CD14-positive monocyte (primary cell): ENCODE measurements around the gene SCAI. TPM values are rescaled to one million over a fixed set of nuclear protein-coding genes. Genes with fewer than 3 reads are reported as not detected.

Experiments used
- DNase-seq, 3 donors: peaks; one replicate each; pipeline ENCODE4 v3.0.0-alpha.2; 2011 to 2022
- H2AFZ ChIP-seq: 2 replicates; pipeline ENCODE4 v1.6.0; 2012; ENCODE audit warnings: mild to moderate bottlenecking, low read depth, low read length, inconsistent platforms; ENCODE audit not compliant: insufficient read depth, poor library complexity, severe bottlenecking
- H3K27ac ChIP-seq, 2 donors: 1 replicate in 1 of 2; 2 replicates in 1 of 2; pipeline ENCODE4 v1.5.1; 2012 to 2013; ENCODE audit warnings: low read length in 2 of 2, control low read depth in 1 of 2, inconsistent platforms in 1 of 2, low read depth in 1 of 2, mild to moderate bottlenecking in 1 of 2
- H3K27me3 ChIP-seq, 2 donors: one replicate each; pipeline versions ENCODE4 v1.6.0 to v1.6.1; 2011 to 2013; ENCODE audit warnings: low read length in 2 of 2; ENCODE audit not compliant: control insufficient read depth in 2 of 2, insufficient read depth in 2 of 2
- H3K36me3 ChIP-seq, 2 donors: replicated peaks in 1 of 2; 1 replicate in 1 of 2; 2 replicates in 1 of 2; pipeline versions ENCODE4 v1.5.1 to v1.6.1; 2012 to 2013; ENCODE audit warnings: low read length in 2 of 2, control low read depth in 1 of 2, inconsistent platforms in 1 of 2, mild to moderate bottlenecking in 1 of 2; ENCODE audit not compliant: insufficient read depth in 2 of 2, control insufficient read depth in 1 of 2
- H3K4me1 ChIP-seq, 2 donors: 1 replicate in 1 of 2; 2 replicates in 1 of 2; pipeline versions ENCODE4 v1.5.1 to v1.6.1; 2012 to 2013; ENCODE audit warnings: low read length in 2 of 2, control low read depth in 1 of 2, inconsistent platforms in 1 of 2, mild to moderate bottlenecking in 1 of 2, moderate library complexity in 1 of 2; ENCODE audit not compliant: insufficient read depth in 2 of 2, control insufficient read depth in 1 of 2
- H3K4me2 ChIP-seq: replicated peaks from 2 replicates; pipeline ENCODE3; 2012; ENCODE audit warnings: low read length, moderate library complexity, mild to moderate bottlenecking; ENCODE audit not compliant: poor library complexity, severe bottlenecking; ENCODE audit errors: extremely low read depth
- H3K4me3 ChIP-seq, 3 experiments: fragments of 200-600 bp in 1 of 3; sonication (generic) in 1 of 3; replicated peaks in 1 of 3; 1 replicate in 2 of 3; 2 replicates in 1 of 3; pipeline ENCODE4 v1.5.1; 2011 to 2013; ENCODE audit warnings: low read length in 3 of 3, mild to moderate bottlenecking in 3 of 3, control low read depth in 2 of 3, low read depth in 2 of 3, inconsistent platforms in 1 of 3, moderate library complexity in 1 of 3
- H3K79me2 ChIP-seq: 2 replicates; pipeline ENCODE4 v1.6.0; 2012; ENCODE audit warnings: mild to moderate bottlenecking, control low read depth, inconsistent platforms, low read length, moderate library complexity; ENCODE audit not compliant: insufficient read depth
- H3K9ac ChIP-seq: 2 replicates; pipeline ENCODE4 v1.6.0; 2017; ENCODE audit warnings: low read length, mild to moderate bottlenecking; ENCODE audit not compliant: insufficient read depth, poor library complexity, severe bottlenecking
- H3K9me3 ChIP-seq, 2 donors: replicated peaks in 1 of 2; 1 replicate in 1 of 2; 2 replicates in 1 of 2; pipeline versions ENCODE4 v1.5.1 to v1.6.1; 2012 to 2013; ENCODE audit warnings: low read length in 2 of 2, control low read depth in 1 of 2; ENCODE audit not compliant: control insufficient read depth in 1 of 2, insufficient read depth in 1 of 2
- H4K20me1 ChIP-seq: 2 replicates; pipeline ENCODE4 v1.6.0; 2012; ENCODE audit warnings: mild to moderate bottlenecking, low read length, control low read depth, moderate library complexity; ENCODE audit not compliant: insufficient read depth
- H3K27ac Mint-ChIP-seq, 7 donors: one replicate each; pipeline ENCODE4 v1.8.0; 2020; ENCODE audit warnings: mild to moderate bottlenecking in 7 of 7, mixed read lengths in 7 of 7, moderate library complexity in 6 of 7, inconsistent platforms in 2 of 7
- H3K27me3 Mint-ChIP-seq, 3 donors: one replicate each; pipeline ENCODE4 v1.8.0; 2021 to 2022; ENCODE audit warnings: low read depth in 3 of 3, mild to moderate bottlenecking in 3 of 3, mixed read lengths in 3 of 3, moderate library complexity in 3 of 3, inconsistent platforms in 1 of 3
- H3K36me3 Mint-ChIP-seq, 2 donors: one replicate each; pipeline ENCODE4 v1.8.0; 2020; ENCODE audit warnings: mixed read lengths in 2 of 2, inconsistent platforms in 1 of 2, mild to moderate bottlenecking in 1 of 2
- H3K4me1 Mint-ChIP-seq: one replicate; pipeline ENCODE4 v1.8.0; 2020; ENCODE audit warnings: mild to moderate bottlenecking, mixed read lengths
- H3K4me3 Mint-ChIP-seq, 2 donors: one replicate each; pipeline ENCODE4 v1.8.0; 2020; ENCODE audit warnings: mild to moderate bottlenecking in 2 of 2, mixed read lengths in 2 of 2, moderate library complexity in 1 of 2
- H3K9me3 Mint-ChIP-seq, 7 donors: one replicate each; pipeline ENCODE4 v1.8.0; 2020 to 2022; ENCODE audit warnings: mixed read lengths in 7 of 7, mild to moderate bottlenecking in 6 of 7, moderate library complexity in 6 of 7, inconsistent platforms in 2 of 7
- WGBS: methylation state at CpG from one replicate; pipeline ENCODE4 v1.1.5; 2013; ENCODE audit warnings: missing lambda C conversion rate; ENCODE audit not compliant: insufficient coverage; 5-methylcytosine and 5-hydroxymethylcytosine counted together
- intact Hi-C, 2 donors: fragments of 100-400 bp; cut with micrococcal nuclease; formaldehyde crosslinking; loops; one replicate each; pipeline versions ENCODE4 v1.15.0 to v1.15.1; 2023
- polyA plus RNA-seq, 3 donors: library from polyadenylated mRNA; depleted of rRNA in 1 of 3; unstranded in 2 of 3; stranded (reverse) in 1 of 3; fragments of 300-500 nt in 2 of 3; fragments of >200 nt in 1 of 3; fragmentation: Illumina TruSeq in 2 of 3; gene quantifications; 1 replicate in 2 of 3; 2 replicates in 1 of 3; pipeline ENCODE4 v1.2.3, GENCODE V29; 2012 to 2021
- TF ChIP-seq, protein P1 (sequence below): fragments of 200-600 bp; IDR thresholded peaks from one replicate; pipeline ENCODE4 v1.8.0; 2022; ENCODE audit warnings: antibody characterized with exemption, mild to moderate bottlenecking

SCAI gene
- polyA plus RNA-seq, 3 donors, result 0.76 to 1.4 (median 0.84) TPM

DNA sequence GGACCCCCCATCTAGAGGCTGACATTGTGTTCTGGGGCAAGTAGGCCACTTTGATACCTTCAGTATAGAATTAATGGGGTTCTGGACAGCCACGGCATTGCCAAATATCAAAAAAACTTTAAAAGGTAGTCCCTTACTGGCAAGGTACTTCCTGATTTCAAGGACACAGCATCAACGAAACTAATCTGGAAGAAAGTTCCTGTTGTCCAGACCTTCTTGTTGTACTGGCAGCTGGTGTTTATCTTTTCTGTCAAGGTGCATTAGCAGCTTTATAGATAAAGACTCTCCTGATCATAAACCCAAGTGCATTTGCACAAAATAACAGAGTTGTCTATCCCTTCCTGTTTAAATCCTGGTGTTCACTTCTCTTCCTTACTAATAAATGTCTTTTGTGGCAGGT is 178.7 kb downstream of the SCAI start:
- peak in 2 of 3 donors; percentile 21 to 54 for DNase-seq
- intact Hi-C loops, result no loop called here

DNA sequence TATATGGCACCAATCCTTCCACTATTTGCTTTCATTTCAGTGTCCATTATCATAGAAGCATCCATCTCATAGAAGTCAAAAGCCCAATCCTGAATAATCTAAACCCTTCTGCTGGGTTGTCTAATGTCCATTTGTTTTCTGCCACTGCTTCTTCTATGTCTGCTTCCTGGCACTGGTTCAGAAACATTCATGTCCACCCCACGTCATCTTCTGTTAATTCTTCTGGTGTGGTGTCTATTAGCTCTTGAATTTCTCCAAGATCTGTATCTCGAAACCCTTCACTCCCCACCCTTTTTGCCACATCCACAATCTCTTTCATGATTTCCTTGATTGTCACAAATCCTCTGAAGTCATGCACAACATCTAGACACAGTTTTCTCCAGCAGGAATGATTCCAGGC is 179.3 kb downstream of the SCAI start:
- Mint-ChIP-seq H3K4me1 (peaks cover 54% of the 10 kb centered on the region), H3K27me3 (no peaks in the 10 kb centered on the region), H3K9me3 (no peaks in the 10 kb centered on the region), H3K27ac (peak overlapping the region; percentile 33 to 88 (median 77)), H3K4me3 (peak overlapping the region; percentile 3 to 63), H3K36me3 (peaks cover 0 to 5% of the 10 kb centered on the region in 2 donors)
- Histone ChIP-seq H3K9me3 (no peaks in the 10 kb centered on the region), H3K9ac (no peak overlapping the region), H3K27ac (peak overlapping the region in 1 of 2 donors; percentile 65), H3K4me3 (peak overlapping the region in 1 of 3 experiments; percentile 11), H2AFZ (peak overlapping the region; percentile 27), H4K20me1 (no peaks in the 10 kb centered on the region), H3K79me2 (no peaks in the 10 kb centered on the region), H3K4me2 (peak overlapping the region; percentile 26), H3K4me1 (peaks cover 44 to 56% of the 10 kb centered on the region in 2 donors), H3K36me3 (no peaks in the 10 kb centered on the region), H3K27me3 (no peaks in the 10 kb centered on the region)
- WGBS, result no CpG with 5 or more reads among the region's 2 CpGs
- no peak for DNase-seq
- TF ChIP-seq, protein P1, sequence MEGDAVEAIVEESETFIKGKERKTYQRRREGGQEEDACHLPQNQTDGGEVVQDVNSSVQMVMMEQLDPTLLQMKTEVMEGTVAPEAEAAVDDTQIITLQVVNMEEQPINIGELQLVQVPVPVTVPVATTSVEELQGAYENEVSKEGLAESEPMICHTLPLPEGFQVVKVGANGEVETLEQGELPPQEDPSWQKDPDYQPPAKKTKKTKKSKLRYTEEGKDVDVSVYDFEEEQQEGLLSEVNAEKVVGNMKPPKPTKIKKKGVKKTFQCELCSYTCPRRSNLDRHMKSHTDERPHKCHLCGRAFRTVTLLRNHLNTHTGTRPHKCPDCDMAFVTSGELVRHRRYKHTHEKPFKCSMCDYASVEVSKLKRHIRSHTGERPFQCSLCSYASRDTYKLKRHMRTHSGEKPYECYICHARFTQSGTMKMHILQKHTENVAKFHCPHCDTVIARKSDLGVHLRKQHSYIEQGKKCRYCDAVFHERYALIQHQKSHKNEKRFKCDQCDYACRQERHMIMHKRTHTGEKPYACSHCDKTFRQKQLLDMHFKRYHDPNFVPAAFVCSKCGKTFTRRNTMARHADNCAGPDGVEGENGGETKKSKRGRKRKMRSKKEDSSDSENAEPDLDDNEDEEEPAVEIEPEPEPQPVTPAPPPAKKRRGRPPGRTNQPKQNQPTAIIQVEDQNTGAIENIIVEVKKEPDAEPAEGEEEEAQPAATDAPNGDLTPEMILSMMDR, result no peak
- intact Hi-C loops, result no loop called here

More for the DNA sequence above, 178.7 kb downstream of the SCAI start:
- H3K9me3 ChIP-seq, result no peaks in the 10 kb centered on the region
- TF ChIP-seq, protein P1, result no peak
- no peaks in the 10 kb centered on the region for H3K9me3 Mint-ChIP-seq
- peaks cover 0 to 4% of the 10 kb centered on the region in 2 donors for H3K36me3 Mint-ChIP-seq
- H3K36me3 ChIP-seq, result no peaks in the 10 kb centered on the region
- H3K4me1 Mint-ChIP-seq, result peaks cover 59% of the 10 kb centered on the region
- peak overlapping the region in 6 of 7 donors; percentile 62 to 88 (median 77) for H3K27ac Mint-ChIP-seq
- peak overlapping the region in 1 of 3 experiments; percentile 11 for H3K4me3 ChIP-seq
- H3K4me1 ChIP-seq, result peaks cover 46 to 62% of the 10 kb centered on the region in 2 donors
- H3K27me3 ChIP-seq, result no peaks in the 10 kb centered on the region
- H2AFZ ChIP-seq, result peak overlapping the region; percentile 39
- no peaks in the 10 kb centered on the region for H4K20me1 ChIP-seq
- H3K27me3 Mint-ChIP-seq, result no peaks in the 10 kb centered on the region
- no peak overlapping the region for H3K4me3 Mint-ChIP-seq
- peak overlapping the region; percentile 26 for H3K4me2 ChIP-seq
- no peak overlapping the region for H3K9ac ChIP-seq
- peak overlapping the region in 1 of 2 donors; percentile 65 for H3K27ac ChIP-seq
- no peaks in the 10 kb centered on the region for H3K79me2 ChIP-seq
- WGBS, result 0% methylated on average over 1 of the region's 2 CpGs
